CD4-positive, alpha-beta T cell treated with Interleukin-17A for 4 hours (primary cell): Measurements from ENCODE around the gene ADAMTSL4.
"Not testable (repeated sequence)": the region's sequence is repeated elsewhere in the genome, so short reads cannot be mapped to it uniquely, and the experiment has no call there.

Source experiments
- DNase-seq: peaks from one replicate; pipeline ENCODE4 v3.0.0-alpha.2; 2020; ENCODE audit warnings: mixed read lengths

The ADAMTSL4 gene

DNA sequence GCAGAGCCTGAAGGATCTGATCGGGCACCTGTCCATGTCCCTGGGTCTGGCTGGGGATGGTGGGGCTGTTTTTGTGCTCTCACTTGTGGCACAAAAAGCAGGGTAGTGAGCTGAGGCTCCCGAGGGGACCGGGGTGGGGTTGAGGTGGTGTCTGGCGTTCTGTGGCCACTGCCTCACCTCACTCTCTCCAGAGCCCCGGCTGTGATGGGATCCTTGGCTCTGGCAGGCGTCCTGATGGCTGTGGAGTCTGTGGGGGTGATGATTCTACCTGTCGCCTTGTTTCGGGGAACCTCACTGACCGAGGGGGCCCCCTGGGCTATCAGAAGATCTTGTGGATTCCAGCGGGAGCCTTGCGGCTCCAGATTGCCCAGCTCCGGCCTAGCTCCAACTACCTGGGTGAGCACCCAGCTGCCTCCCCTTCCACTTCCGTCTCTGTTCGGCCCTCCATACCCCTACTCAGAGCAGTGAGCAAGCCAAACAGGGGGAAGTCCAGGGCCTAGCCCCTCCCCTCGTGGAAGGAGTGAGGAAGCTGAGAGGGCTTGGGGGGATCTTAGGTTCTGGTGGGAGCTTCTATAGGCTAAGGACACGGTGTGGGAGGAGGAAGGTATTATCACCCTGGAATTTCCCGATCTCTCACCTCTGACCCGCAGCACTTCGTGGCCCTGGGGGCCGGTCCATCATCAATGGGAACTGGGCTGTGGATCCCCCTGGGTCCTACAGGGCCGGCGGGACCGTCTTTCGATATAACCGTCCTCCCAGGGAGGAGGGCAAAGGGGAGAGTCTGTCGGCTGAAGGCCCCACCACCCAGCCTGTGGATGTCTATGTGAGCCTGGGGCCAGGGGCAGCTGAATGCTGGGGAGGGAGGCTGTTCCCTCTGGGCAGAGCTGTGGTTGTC, 7.0 kb downstream of the ADAMTSL4 start:
- DNase-seq = no peak

DNA sequence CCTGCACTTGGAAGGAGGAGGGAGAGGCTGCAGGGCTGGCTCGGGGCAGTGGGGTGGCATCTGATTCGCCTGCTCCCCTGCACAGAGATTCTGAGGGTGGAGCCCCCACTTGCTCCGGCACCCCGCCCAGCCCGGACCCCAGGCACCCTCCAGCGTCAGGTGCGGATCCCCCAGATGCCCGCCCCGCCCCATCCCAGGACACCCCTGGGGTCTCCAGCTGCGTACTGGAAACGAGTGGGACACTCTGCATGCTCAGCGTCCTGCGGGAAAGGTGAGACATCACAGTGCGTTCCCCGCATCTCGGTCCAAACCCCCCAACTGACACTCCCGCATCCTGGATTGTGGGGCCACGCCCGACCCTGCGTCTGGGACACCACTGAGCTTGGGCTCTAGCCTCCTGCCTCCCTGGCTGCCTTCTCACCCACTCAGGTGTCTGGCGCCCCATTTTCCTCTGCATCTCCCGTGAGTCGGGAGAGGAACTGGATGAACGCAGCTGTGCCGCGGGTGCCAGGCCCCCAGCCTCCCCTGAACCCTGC, 7.9 kb downstream of the ADAMTSL4 start:
- no peak for DNase-seq

- DNase-seq = no peak
These were observed 8.6 kb downstream of the ADAMTSL4 start for GRCh38 chr1:150557813-150558212.

GRCh38 chr1:150558303-150558704, 9.1 kb downstream of the ADAMTSL4 start:
- no peak for DNase-seq

GRCh38 chr1:150558761-150559655, 9.8 kb downstream of the ADAMTSL4 start:
- no peak for DNase-seq

GRCh38 chr1:150559656-150560010, 10.4 kb downstream of the ADAMTSL4 start:
- DNase-seq = no peak

- peak; percentile 84 for DNase-seq
These were observed 10.8 kb downstream of the ADAMTSL4 start for GRCh38 chr1:150560011-150560438.

- peak; percentile 89 for DNase-seq
These were observed 11.5 kb downstream of the ADAMTSL4 start for GRCh38 chr1:150560576-150561253.

DNA sequence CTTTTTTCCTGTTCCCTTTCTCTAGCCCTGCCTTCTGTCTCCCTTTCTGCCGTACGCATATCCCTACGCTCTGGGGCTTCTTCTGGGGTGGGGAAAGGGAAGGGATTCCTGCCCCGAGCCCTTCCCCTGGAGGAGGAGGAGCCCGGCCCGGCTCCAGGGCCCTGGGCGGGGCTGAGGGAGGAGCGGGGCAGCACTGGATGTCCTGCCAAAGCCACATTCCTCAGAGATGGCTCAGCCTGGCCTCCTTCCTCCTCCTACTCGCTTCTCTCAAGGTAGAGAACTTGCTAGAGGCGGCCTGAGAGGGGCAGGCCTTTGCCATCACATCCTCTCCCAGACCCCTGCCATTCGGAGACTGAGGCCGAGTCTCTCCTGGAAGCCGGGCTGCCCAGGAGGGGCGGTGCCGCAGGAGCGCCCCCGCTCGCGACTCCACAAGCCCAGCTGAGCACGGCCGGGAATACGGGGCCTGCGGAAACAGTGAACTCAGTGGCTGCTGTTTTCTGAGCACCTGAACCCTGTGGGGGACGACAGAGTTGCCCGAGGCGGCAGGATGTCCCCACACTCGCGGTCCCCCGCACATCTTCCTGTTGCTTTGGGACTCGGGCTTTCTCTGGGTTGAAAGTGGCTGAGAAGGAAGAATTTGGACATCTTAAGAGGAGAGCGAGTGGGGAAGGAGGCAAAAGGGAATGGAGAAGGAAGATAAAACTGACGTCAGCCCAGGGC, 12.2 kb downstream of the ADAMTSL4 start:
- peak; percentile 67 for DNase-seq

- peak; percentile 82 for DNase-seq
These were observed 12.8 kb downstream of the ADAMTSL4 start for GRCh38 chr1:150561974-150562445.

- peak; percentile 79 for DNase-seq
These were observed 13.5 kb downstream of the ADAMTSL4 start for GRCh38 chr1:150562446-150563339.

GRCh38 chr1:150563340-150564038, 14.3 kb downstream of the ADAMTSL4 start:
- DNase-seq = peak; percentile 65

GRCh38 chr1:150564051-150564991, 15.1 kb downstream of the ADAMTSL4 start:
- peak; percentile 61 for DNase-seq

- not testable (repeated sequence) for DNase-seq
These were observed 16.2 kb downstream of the ADAMTSL4 start for GRCh38 chr1:150565240-150565991.

GRCh38 chr1:150566589-150567340, 17.6 kb downstream of the ADAMTSL4 start:
- DNase-seq = no peak

DNA sequence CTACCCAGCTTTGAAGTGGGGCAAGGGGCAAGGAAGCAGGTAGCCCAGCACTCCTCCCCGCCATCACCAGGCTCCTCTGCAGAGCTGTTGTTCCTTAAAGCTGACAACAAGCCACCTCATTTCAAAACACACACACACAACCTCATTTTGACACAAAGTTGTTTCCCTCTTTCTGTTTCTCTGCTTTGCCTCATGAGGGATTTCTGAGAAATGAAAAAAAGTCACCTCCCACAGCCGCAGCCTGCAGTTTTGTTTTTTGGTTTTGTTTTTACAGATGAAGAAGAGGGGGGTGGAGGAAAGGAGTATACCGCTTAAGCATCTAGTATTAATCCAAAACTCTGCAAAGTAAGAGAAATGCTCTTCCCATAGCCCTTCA, 18.1 kb downstream of the ADAMTSL4 start:
- peak; percentile 53 for DNase-seq
